Measurements from ENCODE around the gene SLC35C1. TPM values are rescaled to one million over a fixed set of nuclear protein-coding genes. Genes with fewer than 3 reads are reported as not detected.

Gene SLC35C1
- total and polyA plus RNA-seq, 9 of the 15 experiments (the other 6 are each of a cell fraction or from before 2014, with no cell fraction given), result 0.65 to 13.1 (median 2.4) TPM

DNA sequence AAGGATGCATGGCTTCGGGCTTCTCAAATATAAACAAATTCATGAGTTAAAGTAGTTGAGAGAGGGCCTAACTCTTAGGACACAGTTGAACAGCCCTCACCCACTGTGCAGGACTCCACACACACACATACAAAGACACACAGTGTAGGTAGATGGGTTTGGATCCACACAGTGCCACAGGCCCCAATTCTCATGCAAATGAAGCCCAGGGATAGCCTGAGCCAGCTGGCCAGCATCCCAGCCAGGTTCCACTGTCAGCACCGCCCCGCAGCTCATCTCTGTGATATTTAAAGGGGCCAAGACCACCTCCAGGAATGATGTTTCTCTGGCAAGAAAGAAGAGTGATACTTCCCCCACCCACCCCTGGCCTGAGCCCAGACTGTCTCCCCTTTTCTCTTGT lies 11.7 kb downstream of the SLC35C1 start:
- Histone ChIP-seq H3K9me1 (ENCODE audit: control insufficient read depth, insufficient read depth, low read length) (no peaks in the 10 kb centered on the region), H3K79me2 (ENCODE audit: control insufficient read depth, insufficient read depth, low read length) (no peaks in the 10 kb centered on the region), H3K36me3 (ENCODE audit: control insufficient read depth, insufficient read depth, low read length) (peaks cover 10% of the 10 kb centered on the region; the same call in 1 of the 3 replicates), H3K9me3 (replicated peaks; ENCODE audit: control insufficient read depth, insufficient read depth, low read depth, low read length) (no peaks in the 10 kb centered on the region), H2AFZ (ENCODE audit: low read depth, low read length) (no peak overlapping the region), H3K4me3 (no peak overlapping the region), H3K4me2 (ENCODE audit: insufficient read depth, low read length) (no peak overlapping the region), H4K20me1 (replicated peaks; ENCODE audit: control insufficient read depth, insufficient read depth, low read length) (no peaks in the 10 kb centered on the region), H3K9ac (ENCODE audit: insufficient read depth in 1 of 2, low read depth in 2 of 2, low read length in 2 of 2) (no peak overlapping the region), H3K4me1 (replicated peaks in 1 of 2; ENCODE audit: control insufficient read depth in 2 of 2, insufficient read depth in 2 of 2, low read length in 2 of 2) (no peaks in the 10 kb centered on the region; a peak in 1 of 5 replicates), H3K27ac (ENCODE audit: extremely low read depth, low read depth, low read length) (no peak overlapping the region), H3K27me3 (ENCODE audit: control insufficient read depth in 2 of 2, insufficient read depth in 2 of 2, low read length in 2 of 2) (no peaks in the 10 kb centered on the region)
- ChIA-PET CTCF (ENCODE audit: low intra/inter-chr PET ratio) (no interaction called here), POLR2A (interaction anchor here (0.7 to 1.4 kb wide), 5 partner anchors 11 to 264 kb away, joined by 3 to 4 read pairs (median 3); no protein-coding TSS in a partner anchor)
- ATAC-seq (peak; percentile 22; the same call in 2 of the 3 replicates), DNase-seq (ENCODE audit: extremely low read depth in 1 of 4, low spot score in 3 of 4) (no peak), FAIRE-seq (no peak)
- 62% methylated on average over 3 of the region's 3 CpGs for WGBS (ENCODE audit: insufficient coverage, low coverage, missing lambda C conversion rate)
- no TSS peak for BruUV-seq (replicated peaks)
- TF ChIP-seq JUN (IDR thresholded peaks at IDR 0.05; ENCODE audit: borderline replicate concordance, low read depth, low read length), result no peak
- no peak for TF ChIP-seq JUN (CRISPR knock-in tag; IDR thresholded peaks at IDR 0.05; ENCODE audit: borderline replicate concordance)
- no peak for TF ChIP-seq ESRRB (CRISPR knock-in tag; IDR thresholded peaks at IDR 0.05; ENCODE audit: borderline replicate concordance)
- no peak for TF ChIP-seq ZNF75A (CRISPR knock-in tag; IDR thresholded peaks at IDR 0.05)
- TF ChIP-seq BRD4 (IDR thresholded peaks at IDR 0.05), result no peak
- TF ChIP-seq, protein P1, sequence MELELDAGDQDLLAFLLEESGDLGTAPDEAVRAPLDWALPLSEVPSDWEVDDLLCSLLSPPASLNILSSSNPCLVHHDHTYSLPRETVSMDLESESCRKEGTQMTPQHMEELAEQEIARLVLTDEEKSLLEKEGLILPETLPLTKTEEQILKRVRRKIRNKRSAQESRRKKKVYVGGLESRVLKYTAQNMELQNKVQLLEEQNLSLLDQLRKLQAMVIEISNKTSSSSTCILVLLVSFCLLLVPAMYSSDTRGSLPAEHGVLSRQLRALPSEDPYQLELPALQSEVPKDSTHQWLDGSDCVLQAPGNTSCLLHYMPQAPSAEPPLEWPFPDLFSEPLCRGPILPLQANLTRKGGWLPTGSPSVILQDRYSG (tag; conservative IDR thresholded peaks at IDR 0.05; ENCODE audit: low read depth), result no peak
- intact Hi-C loops (cut with micrococcal nuclease) (no loop called here), in situ Hi-C loops (cut with MboI) (no loop called here)

All from K562 (cell line).